NCI-H2196 (cell line): Measurements from ENCODE around the gene PRSS36.
A peak's percentile ranks its signal among the peaks of the same experiment; 100 is the strongest.
"Not testable (repeated sequence)": the region's sequence is repeated elsewhere in the genome, so short reads cannot be mapped to it uniquely, and the experiment has no call there.

Source experiments
- DNase-seq: peaks from one replicate; lab custom pipeline; 2025; ENCODE audit not compliant: unreplicated experiment; lab: John Stamatoyannopoulos, UW

The PRSS36 gene

DNA sequence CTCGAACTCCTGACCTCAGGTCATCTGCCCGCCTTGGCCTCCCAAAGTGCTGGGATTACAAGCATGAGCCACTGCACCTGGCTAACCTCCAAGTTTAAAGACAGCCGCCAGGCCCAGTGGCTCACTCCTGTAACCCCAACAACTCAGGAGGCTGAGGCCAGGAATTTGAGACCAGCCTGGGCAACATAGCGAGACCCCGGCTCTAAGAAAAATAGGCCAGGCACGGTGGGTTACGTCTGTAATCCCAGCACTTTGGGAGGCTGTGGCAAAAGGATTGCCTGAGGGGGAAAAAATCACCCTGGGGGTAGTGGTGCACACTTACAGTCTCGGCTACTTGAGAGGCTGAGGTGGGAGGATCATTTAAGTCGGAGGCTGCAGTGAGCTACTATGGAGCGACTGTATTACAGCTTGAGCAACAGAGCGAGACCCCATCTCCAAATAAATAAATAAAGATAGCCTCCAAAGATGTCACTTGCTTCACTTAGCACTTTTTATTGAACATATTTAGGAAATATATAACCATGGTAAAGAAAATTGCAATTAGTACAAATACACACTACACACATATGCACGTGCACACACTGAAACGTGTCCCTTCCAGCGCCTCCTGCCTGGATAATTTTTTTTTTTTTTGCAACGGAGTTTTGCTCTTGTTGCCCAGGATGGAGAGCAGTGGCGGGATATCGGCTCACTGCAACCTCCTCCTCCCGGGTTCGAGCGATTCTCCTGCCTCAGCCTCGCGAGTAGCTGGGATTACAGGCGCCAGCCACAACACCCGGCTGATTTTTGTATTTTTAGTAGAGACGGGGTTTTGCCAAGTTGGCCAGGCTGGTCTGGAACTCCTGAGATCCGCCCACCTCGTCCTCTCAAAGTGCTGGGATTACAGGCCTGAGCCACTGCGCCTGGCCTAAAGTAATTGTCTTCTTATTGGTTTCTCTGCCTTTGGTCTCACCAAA, 43.1 kb downstream of the PRSS36 start:
- no peak for DNase-seq

- DNase-seq, result peak; percentile 79
Measured at GRCh38 chr16:31105677-31106213, 44.1 kb downstream of the PRSS36 start.

DNA sequence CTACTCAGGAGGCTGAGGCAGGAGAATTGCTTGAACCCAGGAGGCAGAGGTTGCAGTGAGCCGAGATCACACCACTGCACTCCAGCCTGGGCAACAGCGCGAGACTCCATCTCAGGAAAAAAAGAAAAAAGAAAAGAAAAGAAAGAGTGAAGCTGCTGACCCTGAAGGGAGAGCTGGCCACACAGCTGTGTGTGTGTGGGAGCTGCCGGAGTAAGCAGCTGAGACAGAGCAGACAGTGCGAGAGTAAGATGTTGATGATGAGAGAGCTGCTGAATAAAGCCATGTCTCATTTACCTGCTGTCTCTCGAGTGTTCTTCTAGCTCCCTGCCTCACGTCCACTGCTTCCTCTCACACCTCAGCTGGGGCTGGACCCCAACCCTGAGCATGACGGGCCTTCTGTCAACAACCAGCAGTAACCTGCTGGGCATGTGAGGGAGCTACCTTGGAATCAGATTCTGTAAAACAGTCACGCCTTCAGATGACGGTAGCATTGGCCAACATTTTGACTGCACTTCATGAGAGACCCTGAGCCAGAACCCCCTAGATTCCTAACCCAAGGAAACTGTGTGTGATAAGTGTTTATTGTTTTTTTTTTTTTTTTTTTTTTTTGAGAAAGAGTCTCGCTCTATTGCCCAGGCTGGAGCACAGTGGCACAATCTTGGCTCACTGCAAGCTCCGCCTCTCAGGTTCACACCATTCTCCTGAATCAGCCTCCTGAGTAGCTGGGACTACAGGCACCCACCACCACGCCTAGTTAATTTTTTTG, 48.8 kb downstream of the PRSS36 start:
- not testable (repeated sequence) for DNase-seq

GRCh38 chr16:31099860-31100638, 49.8 kb downstream of the PRSS36 start:
- DNase-seq, result no peak

DNA sequence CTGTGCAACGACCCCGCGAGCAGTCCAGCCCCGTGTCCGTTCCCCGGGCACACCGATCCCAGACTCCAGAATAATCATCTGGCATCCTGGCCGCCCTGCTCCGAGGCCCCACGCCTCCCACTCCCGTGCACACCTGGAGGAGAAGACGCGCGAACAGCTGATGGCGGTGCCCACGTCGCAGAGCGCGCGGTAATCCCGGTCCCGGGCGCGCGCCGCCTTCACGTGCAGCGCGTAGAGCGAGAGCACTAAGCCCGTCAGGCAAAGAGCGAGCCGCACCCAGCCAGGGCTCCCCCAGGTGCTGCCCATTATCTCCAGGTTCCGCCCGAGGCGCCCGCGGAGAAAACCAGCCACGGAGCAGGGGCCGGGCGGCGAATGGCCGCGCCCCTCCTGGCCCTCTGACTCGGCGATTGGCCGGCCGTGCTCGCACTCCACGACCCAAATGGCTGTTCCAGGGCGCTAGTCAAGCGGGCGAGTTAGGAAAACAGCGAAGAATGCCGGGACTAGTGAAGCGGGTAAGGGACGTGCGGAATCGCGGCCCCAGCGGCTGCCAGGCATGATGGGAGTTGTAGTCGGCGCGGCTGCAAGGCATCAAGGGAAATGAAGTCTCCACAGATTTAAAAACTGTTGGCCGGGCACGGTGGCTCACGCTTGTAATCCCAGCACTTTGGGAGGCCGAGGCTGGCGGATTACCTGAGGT, 55.3 kb downstream of the PRSS36 start, which contains the start of gene VKORC1:
TSS of gene VKORC1 (minus strand) at position 374 of the 697 bp plus-strand sequence. CDS start at position 306, 68 bp downstream.
- peak; percentile 98 for DNase-seq

GRCh38 chr16:31094088-31094423, 55.8 kb downstream of the PRSS36 start:
- no peak for DNase-seq

DNA sequence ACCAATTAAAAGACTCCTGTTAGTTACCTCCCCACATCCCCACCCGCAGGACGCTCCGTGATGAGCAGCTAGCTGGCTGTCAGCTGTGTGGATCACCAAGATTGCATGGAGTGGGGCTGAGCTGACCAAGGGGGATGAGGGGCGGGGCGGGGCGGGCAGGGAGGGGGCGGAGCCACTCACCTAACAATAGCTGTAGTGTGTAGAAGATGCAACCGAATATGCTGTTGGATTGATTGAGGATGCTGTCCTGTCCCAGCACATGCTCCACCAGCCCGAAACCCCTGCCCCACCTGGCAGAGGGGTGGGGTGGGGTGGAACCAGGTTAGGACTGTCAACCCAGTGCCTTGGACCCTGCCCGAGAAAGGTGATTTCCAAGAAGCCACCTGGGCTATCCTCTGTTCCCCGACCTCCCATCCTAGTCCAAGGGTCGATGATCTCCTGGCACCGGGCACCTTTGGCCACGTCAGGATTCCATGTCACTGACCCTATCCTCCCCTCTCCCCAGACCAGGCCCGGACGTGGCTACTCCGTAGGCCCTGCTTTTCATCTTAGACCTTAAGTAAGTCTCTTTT, 56.6 kb downstream of the PRSS36 start:
- DNase-seq, result peak; percentile 52

DNA sequence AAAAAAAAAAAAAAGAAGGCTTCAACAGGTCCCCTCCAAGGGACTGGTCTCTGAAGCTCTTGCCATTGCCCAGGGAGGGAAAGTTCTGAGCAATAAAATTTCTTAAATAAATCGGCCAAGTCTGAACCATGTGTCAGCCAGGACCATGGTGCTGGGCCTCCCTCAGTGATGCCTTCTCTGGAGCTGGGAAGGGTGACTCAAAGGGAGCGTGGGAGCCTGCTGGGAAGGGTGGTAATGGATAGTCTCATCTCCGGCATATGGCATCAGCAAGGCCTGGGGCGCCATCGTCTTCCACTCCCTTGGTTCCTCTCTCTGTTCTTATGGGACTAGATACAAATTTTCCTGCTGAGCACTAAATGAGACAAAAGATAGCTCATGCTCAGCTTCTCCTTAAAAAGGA, 57.5 kb downstream of the PRSS36 start:
- no peak for DNase-seq

- DNase-seq, result no peak
Measured at GRCh38 chr16:31090540-31090939, 59.3 kb downstream of the PRSS36 start.

- no peak for DNase-seq
Measured at GRCh38 chr16:31089199-31089598, 60.7 kb downstream of the PRSS36 start.
